Activated CD4-positive, CD25-positive, alpha-beta regulatory T cell treated with anti-CD3 and anti-CD28 coated beads, Interleukin-2, amount 50 U/mL, for 72 hours (primary cell): ENCODE data around the gene EIF4H.
"Not testable (repeated sequence)": the region's sequence is repeated elsewhere in the genome, so short reads cannot be mapped to it uniquely, and the experiment has no call there.

Experiments
- DNase-seq: peaks from one replicate; pipeline ENCODE4 v3.0.0; 2021

Gene EIF4H

DNA sequence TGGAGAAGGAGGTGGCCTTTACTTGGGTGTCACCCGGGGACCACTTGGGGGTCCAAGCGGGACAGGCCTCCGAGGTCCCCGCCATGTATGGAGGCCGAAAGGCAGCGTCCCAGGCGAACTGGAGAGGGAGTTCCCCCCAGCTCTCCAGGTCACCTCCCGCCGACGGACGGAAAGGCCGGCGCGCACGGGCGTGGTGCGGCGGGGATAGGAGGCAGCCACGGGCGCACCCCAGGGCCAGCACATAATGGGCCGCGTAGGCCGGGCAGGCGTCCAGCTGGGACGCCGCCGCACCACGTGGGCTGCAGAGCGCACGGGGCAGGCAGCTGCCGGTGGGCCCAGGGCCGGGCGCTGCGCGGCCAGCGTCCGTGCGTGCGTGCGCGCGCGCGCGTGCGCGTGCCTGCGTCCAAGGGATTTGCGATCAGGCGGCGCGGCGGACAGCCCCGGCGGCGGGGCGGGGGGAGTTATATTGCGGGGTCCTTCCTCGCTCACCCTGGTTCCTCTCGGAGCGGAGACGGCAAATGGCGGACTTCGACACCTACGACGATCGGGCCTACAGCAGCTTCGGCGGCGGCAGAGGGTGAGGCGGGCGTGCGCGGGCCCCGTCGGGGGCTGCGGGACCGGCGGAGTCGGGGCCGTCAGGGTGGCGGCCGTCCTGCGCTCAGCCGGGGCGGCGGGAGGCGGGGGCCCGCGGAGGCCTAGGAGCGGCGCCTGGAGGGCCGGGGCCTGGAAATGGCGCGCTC lies at the start of gene EIF4H:
EIF4H (plus strand) TSS at position 491 of the 740 bp plus-strand sequence; CDS start at position 519, 28 bp downstream.
- DNase-seq = peak; percentile 99

DNA sequence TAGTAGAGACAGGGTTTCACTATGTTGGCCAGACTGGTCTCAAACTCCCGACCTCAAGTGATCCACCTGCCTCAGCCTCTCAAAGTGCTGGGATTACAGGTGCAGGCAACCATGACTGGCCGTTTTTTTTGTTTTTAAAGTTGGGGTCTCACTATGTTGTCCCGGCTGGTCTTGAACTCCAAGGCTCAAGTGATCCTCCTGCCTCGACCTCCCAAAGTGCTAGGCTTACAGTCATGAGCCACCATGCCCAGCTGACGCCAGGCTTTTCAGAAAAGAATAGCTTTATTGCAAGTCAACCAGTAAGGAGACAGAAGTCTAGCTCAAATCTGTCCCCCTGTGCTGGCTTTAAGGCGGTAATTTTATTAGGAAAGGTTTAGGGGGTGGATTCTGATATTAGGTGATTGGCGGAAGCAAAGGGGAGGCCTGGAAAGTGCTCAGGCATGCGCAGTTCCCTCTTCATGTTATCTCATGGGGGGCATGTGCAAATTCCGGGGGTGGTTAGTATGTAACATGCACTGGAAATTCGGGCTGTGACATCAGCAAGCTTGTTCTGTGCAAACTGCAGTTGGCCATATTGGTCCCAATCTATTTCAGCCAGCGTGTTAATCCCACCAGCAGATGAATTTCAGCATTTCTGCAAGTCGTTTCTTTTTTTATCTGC lies 47.8 kb upstream of the EIF4H start:
- no peak for DNase-seq

DNA sequence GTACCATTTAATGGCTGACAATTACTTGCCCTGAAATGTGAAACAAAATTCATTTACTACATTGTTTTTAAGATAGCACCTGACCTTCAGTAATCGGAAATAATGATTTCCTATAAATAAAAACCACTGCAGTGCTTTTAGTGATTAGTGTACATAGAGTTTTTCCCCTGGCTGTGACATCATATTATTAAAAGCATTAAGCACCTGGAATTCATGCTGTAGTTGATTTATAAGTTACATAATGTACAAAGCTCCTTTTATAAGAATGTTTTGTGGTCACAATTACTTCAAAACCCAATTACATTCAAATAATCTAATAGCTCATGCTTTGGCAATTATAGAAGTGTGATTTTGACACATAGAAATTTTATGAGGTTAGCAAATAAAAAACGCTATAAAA lies 44.3 kb upstream of the EIF4H start:
- no peak for DNase-seq

DNA sequence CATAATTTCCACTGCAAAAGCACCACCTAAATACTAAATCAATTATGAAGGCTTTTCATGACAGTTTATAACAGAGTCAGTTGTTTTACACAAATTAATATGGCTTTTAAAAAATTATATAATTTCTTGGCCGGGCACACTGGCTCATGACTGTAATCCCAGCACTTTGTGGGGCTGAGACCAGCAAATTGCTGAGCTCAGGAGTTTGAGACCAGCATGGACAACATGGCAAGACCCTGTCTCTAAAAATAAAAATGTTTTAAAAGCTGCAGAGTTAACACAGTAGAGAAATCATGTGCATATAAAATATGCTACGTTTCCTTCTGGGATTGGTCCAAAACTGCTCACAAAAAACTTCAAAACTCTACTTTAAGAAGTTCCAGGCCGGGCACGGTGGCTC lies 43.6 kb upstream of the EIF4H start:
- no peak for DNase-seq

DNA sequence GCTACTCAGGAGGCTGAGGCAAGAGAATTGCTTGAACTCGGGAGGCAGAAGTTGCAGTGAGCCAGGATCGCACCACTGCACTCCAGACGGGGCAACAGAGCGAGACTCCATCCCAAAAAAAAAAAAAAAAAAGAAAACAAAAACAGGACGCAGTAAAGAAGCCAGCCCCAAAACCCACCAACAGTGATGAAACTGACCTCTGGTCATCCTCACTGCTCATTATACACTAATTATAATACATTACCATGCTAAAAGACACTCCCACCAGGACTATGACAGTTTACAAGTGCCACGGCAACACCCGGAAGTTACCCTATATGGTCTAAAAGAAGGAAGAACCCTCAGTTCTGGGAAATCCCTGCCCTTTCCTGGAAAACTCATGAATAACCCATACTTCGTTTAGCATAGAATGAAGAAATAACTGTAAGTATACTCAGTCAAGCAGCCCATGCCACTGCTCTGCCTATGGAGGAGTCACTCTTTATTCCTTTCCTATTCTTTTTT lies 40.0 kb upstream of the EIF4H start:
- no peak for DNase-seq

DNA sequence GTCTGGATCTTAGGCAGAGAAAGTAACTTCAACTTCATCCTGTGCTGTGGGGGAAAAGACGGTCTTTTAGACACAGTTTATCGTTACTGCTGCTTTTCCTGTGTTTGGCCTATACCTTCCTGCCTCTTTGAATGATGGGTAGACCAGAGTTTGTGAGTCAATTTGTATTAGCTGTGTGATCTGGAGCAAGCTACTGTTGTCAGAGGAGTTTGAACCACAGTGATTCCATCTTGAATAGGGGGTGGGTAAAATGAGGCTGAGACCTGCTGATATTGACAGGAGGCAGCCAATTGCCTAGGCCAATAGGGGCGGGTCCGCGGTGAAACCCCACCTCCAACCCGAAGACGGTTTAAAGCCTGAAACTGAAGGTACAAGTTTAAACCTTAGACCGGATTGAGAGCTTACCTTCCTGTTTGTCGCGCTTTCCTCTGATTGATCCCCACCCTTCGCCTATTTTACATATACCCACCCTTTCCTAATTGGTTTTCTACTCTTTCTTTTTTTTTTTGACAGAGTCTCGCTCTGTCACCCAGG lies 35.8 kb upstream of the EIF4H start:
- DNase-seq = peak; percentile 37

DNA sequence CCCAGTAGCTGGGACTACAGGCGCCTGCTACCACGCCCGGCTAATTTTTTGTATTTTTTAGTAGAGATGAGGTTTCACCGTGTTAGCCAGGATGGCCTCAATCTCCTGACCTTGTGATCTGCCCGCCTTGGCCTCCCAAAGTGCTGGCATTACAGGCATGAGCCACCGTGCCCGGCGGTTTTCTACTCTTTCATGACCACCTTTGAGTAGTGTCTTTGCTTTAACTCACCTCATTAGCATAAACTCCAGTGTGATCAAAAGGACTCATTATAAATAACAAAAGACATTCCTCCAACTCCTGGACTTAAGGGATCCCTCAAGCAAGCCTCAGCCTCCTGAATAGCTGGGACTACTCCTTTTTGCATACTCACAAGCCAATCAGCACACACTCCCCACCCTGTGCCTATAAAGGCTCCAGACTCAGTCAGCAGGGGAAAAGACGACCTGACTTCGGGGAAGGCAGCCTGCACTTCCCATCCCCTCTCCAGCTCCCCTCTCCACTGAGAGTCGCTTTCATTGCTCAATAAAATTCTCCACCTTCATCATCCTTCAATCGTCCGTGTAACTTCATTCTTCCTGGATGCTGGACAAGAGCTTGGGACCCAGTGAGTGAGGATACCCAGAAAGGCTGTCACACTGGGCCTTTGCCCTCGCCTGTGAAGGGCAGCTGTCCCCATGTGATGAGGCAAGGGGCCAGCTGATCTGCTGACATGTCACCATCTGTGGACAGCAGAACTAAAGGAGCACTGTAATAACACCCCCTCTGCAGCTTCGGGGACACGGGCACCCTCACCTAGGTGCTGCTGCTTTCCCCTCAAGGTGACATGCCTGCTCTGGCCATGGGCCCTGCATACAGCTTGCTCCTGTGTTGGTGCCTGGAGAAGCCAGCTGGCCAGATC lies 35.0 kb upstream of the EIF4H start:
- DNase-seq = no peak

DNA sequence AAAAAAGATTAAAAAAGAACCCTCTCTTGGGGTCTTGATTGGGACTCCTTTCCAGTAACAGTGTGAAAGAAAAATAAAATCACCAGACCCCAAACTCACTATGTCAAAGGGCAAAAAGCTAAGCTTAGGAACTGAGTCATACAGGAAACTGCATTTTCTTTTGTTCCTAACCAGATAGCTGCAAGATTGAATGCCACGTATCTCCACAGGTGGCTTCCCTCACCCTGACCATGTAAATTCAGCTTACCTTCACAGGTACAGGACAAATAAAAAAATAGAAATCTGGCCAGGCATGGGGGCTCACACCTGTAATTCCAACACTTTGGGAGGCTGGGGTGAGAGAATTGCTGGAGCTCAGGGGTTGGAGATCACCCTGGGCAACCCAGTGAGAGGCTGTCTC lies 32.5 kb upstream of the EIF4H start:
- DNase-seq = no peak

DNA sequence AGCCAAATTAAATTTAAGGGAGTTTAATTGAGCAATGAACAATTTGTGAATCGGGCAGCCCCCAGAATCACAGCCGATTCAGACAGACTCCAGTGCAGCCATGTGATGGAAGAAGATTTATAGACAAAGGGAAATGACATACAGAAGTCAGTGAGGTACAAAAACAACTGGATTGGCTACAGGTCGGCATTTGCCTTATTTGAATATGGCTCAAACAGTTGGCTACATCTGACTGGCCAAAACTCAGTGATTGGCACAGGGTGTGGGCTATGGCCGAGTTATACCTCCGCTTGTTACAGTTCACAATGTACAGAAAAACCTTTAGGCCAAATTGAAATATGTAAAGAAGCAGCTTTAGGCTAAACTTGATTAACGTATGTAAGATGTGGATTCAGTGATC lies 30.8 kb upstream of the EIF4H start:
- DNase-seq = no peak

DNA sequence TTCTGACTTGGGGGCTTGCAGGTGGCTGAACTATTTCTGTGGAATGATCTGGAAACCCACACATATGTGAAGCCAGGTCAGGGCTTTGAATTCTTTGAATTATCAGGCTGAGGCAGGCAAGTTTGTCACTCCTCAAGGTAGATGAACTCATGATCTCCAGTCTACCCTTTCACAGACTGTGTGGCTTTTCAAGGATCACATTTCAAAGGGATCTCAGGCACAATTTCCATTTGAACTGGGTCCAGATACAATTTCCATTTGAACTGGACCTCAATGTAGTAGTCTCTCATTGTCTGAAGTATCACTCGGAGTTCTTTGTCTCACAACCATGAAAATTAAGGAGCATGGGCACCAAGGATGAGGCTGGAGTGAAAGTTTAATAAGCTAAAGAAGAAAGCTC lies 25.7 kb upstream of the EIF4H start:
- DNase-seq = no peak

DNA sequence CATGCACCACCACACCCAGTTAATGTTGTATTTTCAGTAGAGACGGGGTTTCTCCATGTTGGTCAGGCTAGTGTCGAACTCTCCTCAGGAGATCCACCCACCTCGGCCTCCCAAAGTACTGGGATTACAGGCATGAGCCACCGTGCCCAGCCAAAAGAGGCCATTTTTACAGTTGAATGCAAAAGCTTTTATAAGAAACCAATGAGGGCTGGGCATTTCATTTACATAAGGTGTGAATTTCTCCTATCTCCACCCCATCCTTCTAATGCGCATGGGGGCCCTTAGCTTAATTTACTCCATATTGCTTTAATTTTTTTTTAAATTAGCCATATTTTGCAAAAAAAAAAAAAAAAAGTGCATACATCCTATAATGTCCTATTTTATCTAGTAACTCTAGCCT lies 25.1 kb upstream of the EIF4H start:
- DNase-seq = no peak

DNA sequence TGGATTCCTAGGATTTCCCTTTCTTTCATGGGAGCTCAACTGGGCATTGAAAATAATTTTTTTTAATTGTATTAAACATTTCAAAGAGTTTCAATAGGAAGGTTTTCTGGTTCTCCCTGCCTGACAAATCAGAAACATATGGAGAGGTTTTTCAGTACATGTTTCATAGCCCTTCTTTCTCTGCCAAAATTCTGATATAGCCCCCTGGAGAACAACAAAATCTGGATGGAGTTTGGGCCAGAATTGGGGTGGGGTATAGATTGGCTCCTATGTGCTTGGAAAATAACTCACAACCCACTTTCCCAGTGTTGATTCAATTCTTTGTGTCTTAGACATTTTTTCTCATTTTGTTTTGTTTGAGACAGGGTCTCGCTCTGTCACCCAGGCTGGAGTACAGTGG lies 24.6 kb upstream of the EIF4H start:
- DNase-seq = no peak

DNA sequence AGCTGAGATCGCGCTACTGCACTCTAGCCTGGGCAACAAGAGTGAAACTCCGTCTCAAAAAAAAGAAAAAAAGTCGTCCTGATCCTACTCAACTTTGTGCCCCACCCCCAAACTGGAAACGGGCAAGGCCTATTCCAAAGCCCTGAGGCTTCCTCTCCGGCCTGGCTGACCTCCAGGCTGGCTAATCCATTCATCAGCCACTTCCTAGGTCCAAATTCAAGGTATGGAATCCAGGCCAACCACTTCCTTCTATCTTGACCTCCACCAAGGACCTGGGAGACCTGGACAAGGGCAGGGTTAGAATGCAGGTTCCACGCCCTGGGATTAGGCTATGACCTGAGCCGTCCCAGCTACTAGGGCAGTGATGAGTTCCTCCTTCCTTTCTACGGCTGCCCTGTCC lies 20.4 kb upstream of the EIF4H start:
- DNase-seq = no peak

DNA sequence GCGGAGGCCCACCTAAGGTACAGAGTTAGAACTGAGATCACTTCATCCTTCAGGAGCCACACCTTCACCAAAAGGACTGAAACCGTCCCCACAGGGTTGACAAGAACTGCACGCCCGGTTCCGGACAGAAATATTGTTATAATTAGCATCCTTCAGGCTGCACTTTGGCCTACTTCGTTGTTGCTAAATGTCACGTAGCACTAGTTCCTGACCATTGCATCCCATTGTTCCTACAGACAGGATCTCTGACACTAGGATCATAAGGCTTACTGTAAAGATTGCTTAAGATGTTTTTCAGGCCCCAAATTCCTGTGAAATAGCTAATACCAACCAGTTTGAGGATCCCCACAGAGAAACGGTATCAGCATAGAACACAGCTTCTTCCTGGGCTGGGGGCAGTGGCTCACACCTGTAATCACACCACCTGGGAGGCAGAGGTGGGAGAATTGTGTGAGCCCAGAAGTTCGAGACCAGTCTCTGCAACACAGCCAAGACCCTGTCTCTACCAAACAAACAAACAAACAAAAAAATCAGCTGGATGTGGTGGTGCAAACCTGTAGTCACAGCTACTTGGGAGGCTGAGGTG lies 18.3 kb upstream of the EIF4H start:
- DNase-seq = no peak

DNA sequence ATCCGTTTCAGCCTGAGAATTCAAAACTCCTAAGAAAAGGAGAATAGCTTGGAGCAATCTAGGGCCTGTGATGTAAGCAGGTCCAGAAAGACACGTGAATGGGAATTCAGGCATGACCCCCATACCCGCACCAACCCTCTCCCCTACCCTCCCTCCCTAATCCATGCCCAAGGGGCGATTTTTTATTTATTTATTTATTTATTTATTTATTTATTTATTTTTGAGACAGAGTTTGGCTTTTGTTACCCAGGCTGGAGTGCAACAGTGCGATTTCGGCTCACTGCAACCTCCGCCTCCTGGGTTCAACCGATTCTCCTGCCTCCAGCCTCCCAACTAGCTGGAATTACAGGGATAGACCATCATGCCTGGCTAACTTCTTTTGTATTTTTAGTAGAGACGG lies 16.6 kb upstream of the EIF4H start:
- no peak for DNase-seq

DNA sequence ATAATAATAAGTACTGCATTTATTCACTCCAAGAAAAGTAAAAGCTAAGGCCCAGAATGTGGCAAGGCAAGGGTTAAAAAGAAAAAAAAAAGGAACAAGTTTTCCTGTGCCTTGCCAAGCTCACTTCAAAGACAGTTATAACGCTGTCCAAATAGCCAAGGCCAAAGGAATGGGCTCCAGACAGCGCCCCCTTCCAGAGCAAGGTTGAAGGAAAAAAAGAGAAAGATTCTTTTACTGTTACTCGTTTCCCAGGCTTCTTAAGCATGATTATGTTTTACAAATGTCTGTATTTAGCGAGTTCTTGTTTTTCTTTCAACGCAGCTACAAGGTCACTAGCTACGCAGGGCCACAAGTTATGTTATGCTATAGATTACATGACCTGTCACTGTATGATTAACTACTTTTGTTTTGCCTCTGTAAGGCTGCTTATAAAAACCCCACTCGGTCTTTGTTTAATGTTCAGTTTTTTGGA lies 9.1 kb upstream of the EIF4H start:
- no peak for DNase-seq

DNA sequence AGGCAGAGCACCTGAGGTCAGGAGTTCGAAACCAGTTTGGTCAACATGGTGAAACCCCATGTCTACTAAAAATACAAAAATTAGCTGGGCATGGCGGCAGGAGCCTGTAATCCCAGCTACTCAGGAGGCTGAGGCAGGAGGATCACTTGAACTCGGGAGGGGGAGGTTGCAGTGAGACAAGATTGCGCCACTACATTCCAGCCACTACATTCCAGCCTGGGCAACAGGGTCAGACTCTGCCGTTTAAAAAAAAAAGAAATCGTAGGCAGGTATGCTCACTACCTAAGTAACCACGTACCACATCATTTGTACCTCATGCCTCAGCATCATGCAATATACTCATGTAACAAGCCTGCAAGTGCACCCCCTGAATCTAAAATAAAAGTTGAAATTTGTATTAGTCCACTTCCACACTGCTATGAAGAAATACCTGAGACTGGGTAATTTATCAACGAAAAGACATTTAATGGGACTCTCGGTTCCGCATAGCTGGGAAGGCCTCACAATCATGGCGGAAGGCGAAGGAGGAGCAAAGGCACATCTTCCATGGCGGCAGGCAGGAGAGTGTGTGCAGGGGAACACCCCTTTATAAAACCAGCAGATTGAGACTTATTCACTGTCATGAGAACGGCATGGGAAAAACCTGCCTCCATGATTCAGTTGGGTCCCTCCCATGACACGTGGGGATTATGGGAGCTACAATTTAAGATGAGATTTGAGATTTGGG lies 8.1 kb upstream of the EIF4H start:
- no peak for DNase-seq

DNA sequence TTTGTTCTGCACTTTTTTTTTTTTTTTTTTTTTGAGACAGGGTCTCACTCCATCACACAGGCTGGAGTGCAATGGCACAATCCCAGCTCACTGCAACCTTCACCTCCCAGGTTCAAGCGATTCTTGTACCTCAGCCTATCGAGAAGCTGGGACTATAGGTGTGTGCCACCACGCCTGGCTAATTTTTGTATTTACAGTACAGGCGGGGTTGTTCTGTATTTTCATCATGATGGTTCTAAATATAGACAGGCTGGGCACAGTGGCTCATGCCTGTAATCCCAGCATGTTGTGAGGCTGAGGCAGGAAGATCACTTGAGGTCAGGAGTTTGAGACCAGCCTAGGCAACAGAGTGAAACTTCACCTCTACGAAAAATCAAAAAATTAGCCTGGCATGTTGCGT lies 6.8 kb upstream of the EIF4H start:
- not testable (repeated sequence) for DNase-seq

DNA sequence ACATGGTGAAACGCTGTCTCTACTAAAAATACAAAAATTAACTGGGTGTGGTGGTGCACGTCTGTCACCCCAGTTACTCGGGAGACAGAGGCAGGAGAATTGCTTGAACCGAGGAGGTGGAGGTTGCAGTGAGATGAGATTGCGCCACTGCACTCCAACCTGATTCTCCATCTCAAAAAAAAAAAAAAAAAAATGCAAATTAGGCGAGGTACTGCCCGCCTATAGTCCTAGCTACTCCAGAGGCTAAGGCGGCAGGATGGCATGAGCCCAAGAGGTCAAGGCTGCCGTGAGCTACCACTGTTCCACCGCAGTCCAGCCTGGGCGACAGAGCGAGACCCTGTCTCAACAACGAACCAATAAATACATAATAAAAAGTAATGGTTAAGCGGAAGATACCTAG lies 1.1 kb upstream of the EIF4H start:
- DNase-seq = no peak

DNA sequence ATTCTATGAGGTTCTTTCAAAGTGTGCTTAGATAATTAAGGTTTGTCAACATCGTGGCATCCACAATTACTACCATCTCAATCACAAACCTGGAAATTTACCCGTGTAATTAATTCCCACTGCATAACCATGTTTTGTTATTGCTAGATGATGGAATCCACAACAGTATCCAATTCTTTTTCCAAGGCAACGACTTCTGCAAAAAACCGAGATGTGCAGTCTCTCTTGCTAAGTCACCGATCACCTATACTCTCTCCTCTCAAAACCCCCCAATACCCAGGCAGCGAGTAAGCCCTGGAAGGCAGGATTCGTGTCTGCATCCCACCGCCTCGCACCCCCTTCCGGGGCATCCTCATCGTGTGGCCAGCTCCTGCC lies 678 bp upstream of the EIF4H start:
- DNase-seq = no peak

DNA sequence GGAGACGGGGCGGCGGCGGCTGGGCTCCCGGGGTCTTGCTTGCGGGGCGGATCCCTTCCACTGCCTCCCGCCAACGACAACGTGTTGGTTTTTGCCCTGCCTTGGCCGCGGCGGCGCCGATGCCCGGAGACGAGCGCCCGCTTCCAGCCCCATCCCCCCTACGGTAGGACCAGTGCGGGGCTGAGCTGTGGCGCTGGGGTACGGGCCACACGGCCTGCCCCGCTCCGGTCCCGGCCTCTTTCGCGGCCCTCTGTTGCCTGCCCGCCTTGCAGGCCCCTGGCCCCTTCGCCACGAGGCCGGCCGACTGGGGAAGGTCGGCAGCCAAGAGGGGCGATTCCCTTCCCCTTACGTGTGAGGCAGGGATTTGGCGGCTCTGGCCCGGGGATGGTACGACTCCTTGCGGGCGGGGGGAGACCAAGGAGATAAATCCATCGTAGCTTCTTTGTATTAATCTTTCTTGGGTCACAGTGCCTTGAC lies 488 bp downstream of the EIF4H start:
- DNase-seq = no peak

DNA sequence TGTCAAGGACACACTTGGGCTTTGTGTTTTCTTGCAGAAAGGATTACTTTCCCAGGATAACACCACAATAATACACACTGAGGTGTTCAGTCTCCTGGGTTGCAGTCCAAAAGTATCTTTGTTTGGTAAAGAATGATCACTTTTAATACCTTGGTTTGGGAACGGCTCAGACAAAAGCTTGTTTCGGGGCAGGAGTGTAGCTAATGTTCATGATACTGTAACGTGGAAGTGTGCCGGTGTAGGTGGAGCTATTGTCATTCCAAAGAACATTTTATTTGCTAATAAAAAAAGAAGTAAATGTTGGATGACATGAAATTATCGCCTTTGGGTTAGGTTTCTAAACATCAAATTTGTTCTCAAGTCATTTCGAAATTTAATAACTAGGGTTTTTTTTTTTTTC lies 1.2 kb downstream of the EIF4H start:
- DNase-seq = no peak
